ENCODE results near the gene CYBA.
A peak's percentile ranks its signal among the peaks of the same experiment; 100 is the strongest.
"Not testable (repeated sequence)": the region's sequence is repeated elsewhere in the genome, so short reads cannot be mapped to it uniquely, and the experiment has no call there.

CYBA gene

GRCh38 chr16:88686062-88686438 lies 35.2 kb upstream of the CYBA start:
- peak in 1 of 4 experiments; percentile 43 for DNase-seq

DNA sequence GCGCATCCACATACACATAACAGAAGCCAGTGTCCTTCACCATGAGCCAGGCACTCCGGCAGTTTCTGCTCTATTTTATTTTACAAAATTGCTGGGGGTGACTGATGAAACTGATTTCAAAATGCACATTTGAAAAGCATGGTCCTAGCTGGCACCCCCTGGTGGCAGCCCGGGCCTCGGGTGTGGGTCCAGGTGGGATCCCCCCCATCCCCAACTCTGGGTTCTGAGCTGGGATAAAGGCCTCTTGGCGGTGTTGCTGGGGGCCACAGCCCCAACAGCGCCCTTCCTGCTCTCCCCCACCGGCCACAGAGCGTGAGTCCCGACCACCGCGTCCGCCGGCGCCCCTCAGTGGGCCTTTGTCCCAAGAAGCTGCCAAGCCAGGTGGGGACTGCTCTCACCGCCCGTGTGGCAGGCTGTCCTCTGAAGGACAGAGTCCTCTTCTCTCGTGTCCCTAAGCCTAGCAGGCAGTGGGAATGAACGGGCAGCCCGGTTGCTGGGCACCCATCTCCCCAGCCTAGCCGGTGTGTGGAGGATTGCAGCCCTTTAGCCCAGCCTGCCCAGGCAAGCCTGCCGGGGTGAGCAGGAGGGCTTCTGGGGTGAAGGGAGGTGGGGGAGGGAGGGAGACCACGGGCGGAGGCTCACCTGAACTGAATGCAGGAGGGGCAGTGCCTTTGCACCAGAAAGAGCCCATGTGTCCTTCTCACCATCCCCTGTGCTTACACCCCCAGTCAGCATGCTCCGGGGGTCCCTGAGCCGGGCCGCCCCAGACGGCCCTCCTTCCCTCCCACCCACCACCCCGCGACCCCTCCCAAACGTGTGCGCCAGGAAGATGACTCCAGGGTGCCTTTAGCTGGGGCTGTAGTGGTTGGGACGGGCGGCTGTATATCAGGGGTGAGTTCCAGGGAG lies 34.6 kb upstream of the CYBA start:
- peak in 3 of 4 experiments; percentile 23 to 58 (median 40) for DNase-seq

- DNase-seq = no peak
Observed at GRCh38 chr16:88684569-88685155, 33.8 kb upstream of the CYBA start.

- DNase-seq = peak in 3 of 4 experiments; percentile 22 to 42 (median 36)
Observed at GRCh38 chr16:88681709-88682451, 31.0 kb upstream of the CYBA start.

GRCh38 chr16:88681084-88681680 lies 30.3 kb upstream of the CYBA start:
- DNase-seq = peak in 2 of 4 experiments; percentile 30

- no peak for DNase-seq
Observed at GRCh38 chr16:88680554-88681083, 29.8 kb upstream of the CYBA start.

- no peak for DNase-seq
Observed at GRCh38 chr16:88678224-88678979, 27.5 kb upstream of the CYBA start.

DNA sequence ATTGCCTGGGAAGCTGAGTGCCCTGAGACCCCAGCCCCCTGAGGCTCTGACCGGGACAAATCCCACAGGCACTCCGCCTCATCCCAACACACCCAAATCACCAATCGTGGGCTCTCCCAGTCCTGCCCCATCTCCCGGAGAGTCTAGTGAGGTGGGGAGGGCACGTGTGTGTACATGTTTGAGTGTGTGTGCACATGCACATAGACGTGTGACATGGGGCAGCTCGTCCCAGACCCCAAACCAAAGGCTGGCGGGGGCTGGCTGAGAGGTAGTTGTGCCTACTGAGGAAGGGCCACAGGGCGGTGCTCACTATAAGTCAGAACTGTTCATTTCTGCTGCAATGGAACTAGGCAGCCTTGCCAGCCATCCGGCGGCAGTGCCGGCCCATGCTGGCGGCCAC lies 26.9 kb upstream of the CYBA start:
- no peak for DNase-seq

DNA sequence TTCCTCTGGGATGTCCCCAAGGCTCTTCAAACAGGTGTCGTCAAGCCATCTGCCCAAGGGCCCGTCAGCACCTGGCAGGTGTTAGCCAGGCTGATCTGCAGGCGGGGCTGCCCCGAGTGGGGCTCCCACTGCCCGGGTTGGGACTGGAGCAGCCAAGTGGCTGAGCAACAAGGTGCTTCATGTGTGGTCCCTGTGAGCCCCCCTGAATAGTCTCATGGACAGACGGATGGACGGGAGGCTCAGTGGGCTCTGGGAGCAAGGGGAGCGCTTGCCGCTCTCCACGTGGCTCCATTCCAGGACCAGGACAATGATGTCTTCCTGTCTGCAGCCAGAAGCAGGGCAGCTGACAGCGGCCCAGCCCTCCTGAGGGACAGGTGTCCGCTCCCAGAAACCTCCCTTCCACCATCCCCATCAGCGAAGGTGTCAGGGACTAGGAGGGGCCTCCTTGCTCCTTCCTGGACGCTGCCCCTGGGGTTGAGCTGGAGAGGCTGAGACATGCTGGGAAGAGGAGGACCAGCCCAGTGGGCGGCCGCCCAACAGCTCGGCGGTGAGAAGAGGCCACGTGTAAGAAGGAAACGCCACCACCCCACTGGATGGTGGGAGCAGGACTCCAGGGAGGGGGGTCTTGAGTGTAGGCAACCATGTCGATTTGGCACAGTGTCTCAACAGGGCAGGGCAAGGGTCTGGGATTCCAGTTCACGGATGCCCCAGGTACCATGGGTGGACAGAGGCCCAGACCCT lies 25.8 kb upstream of the CYBA start:
- no peak for DNase-seq

GRCh38 chr16:88673716-88674379 lies 23.0 kb upstream of the CYBA start:
- DNase-seq = no peak

GRCh38 chr16:88672776-88673175 lies 21.9 kb upstream of the CYBA start:
- no peak for DNase-seq

DNA sequence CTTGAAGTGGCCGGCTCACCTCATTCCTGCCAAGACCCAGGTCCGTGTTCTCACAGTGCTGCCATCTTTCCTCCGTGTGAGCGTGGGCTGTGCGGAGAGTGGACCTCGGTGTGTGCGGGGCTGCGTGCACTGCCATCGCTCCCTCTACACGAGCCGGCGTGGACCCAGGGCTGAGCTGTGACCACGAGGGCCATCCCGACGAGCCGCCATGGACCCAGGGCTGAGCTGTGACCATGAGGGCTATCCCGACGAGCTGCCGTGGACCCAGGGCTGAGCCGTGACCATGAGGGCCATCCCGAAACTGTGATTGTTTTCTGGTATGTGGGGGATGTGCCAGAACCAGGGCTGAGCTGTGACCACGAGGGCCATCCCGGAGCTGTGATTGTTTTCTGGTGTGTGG lies 21.0 kb upstream of the CYBA start:
- DNase-seq = no peak

- DNase-seq = no peak
Observed at GRCh38 chr16:88669980-88670379, 19.1 kb upstream of the CYBA start.

DNA sequence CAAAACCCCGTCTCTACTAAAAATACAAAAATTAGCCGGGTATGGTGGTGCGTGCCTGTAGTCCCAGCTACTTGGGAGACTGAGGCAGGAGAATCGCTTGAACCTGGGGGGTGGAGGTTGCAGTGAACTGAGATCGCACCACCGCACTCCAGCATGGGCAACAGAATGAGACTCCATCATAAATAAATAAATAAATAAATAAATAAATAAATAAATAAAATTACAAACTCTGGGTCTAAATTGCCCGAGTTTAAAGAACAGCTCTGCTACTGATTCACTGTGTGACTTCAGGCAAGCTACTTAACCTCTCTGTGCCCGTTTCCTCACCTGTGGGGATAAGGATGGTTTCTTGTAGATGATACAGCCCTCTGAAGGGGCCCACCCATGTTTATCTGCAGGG lies 18.6 kb upstream of the CYBA start:
- DNase-seq = not testable (repeated sequence)

DNA sequence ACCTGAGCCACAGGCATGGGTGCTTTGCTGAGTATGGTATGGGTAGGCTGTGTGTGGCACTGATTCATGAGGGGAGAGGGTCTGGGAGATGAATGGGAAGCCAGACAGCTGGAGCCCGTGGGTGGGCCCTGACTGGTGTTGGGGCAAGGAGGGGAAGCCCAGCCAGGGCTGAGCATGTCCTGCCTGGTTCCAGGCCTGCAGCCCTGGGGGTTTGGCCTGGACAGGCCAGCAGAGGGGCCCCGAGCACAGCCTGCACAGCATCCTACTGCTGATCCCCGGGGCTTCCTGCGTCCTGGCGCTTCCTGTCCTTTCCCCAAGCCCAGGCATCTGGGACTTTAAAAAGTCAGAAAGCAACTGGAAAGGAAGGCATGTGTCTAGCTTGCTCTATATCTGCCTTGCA lies 16.6 kb upstream of the CYBA start:
- DNase-seq = no peak

- no peak for DNase-seq
Observed at GRCh38 chr16:88665570-88665969, 14.7 kb upstream of the CYBA start.

DNA sequence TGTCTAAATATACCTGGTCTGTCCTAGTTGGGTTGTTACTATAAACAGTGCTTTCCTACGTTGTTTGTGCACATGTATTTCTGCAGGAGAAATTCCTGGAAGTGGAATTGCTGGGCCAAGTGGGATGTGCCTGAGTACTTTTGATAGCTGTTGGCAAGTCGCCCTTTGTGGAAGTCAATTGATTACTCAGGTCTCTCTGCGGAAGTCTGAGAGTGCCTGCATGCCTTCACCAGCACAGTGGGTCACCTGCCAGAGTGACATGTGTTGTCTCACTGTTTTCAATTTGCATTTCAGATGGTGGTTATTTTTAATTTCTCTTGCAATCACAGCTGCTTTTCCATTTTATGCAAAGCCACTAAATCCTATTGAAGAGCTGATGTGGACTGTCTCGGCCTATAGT lies 14.3 kb upstream of the CYBA start:
- no peak for DNase-seq

- peak; percentile 79 to 91 (median 86) for DNase-seq
Observed at GRCh38 chr16:88662843-88663606, 12.2 kb upstream of the CYBA start, which contains the start of gene MVD. Gene MVD, minus strand, starts transcription at chr16:88663091. Its CDS starts 11 bp downstream, at chr16:88663080.

DNA sequence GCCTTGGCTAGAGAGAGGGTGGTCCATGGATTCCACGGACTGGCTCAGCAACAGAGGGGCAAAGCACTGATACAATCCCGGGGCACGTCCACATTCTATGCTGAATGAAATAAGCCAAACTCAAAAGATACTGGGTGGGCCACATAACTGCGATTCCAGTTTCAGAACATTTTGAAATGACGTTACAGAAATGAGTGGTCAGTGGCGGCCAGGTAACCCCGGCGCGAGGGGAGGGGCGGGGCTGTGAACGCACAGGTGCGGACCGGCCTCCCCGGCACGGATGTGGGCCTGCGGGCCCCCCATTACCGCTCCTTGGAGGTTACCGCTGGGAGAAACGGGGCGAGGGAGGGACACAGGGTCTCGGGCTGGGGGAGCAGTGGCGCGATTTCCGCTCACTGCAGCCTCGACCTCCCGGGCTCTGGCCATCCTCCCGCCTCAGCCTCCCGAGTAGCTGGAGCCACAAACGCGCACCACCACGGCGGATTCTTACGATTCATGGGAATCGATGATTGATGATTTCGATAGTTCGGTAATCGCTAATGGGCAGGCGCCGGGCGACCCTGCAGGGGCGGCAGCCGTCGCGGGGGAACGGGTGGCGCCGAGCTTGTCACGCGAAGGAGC lies 11.5 kb upstream of the CYBA start:
- DNase-seq = no peak

Data from activated naive CD4-positive, alpha-beta T cell (primary cell).